ENCODE data around the gene AUTS2. TPM values are rescaled to one million over a fixed set of nuclear protein-coding genes. Genes with fewer than 3 reads are reported as not detected.

Gene AUTS2
- total and polyA plus RNA-seq, 2 of the 8 experiments (the other 6 are each of a cell fraction or from before 2014, with no cell fraction given) = 25.9 to 101 TPM

DNA sequence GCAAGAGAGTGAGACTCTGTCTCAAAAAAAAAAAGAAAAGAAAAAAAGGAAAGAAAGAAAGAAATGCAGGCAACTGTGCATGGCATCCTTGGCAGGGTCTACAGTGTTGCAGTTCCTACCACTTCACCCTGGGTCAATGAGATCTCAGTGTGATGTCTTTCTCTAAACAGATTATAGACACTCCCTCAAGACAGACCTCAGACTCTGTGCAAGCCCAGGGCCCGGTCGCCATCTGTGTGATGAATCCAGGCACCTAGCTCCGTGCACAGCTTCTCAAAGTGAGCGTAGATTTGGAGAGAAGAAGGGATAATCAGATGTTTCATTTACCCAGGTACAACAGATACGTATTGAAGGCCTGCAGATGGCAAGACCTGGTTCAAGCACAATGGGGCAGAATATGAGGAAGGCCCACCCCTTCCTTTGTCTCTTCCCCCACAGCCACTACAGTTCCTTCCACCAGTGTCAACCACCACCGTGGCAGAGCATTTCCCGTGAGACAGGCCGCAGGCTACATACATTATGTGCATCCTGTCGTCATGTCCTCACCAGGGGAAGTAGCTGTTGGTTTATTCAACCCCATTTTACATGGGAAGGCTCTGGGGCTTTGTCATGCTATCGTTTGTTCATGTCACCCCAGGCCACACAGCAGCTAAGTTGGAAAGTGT, 1062.0 kb downstream of the AUTS2 start (continued):
- TF ChIP-seq ATF3 (IDR thresholded peaks at IDR 0.05; ENCODE audit: insufficient read depth, low read depth, low read length) (no peak), ATF2 (IDR thresholded peaks at IDR 0.05; ENCODE audit: low read length) (no peak), CREB1 (IDR thresholded peaks at IDR 0.05) (no peak), TAF1 (IDR thresholded peaks at IDR 0.05; ENCODE audit: low read depth, low read length) (no peak), TBP (IDR thresholded peaks at IDR 0.05; ENCODE audit: low read depth, low read length) (no peak)
